WI38 (cell line): Measurements from ENCODE around the gene UNCX.

ENCODE experiments used
- H3K4me3 ChIP-seq: 2 replicates; pipeline ENCODE4 v1.5.1; 2011; ENCODE audit warnings: low read depth, mild to moderate bottlenecking, control low read depth, low read length
- CTCF ChIP-seq: IDR thresholded peaks from 2 replicates; pipeline ENCODE4 v1.5.1; 2012; ENCODE audit warnings: low read depth, mild to moderate bottlenecking, control low read depth, low read length

UNCX gene

GRCh38 chr7:1226186-1226901 lies 6.3 kb upstream of the UNCX start:
- H3K4me3 ChIP-seq, result no peak overlapping the region
- TF ChIP-seq CTCF, result no peak

- H3K4me3 ChIP-seq, result no peak overlapping the region
- no peak for TF ChIP-seq CTCF
These were observed 5.4 kb upstream of the UNCX start for GRCh38 chr7:1227071-1227804.

- no peak overlapping the region for H3K4me3 ChIP-seq
- TF ChIP-seq CTCF, result no peak
These were observed 4.7 kb upstream of the UNCX start for GRCh38 chr7:1227814-1228544.

GRCh38 chr7:1228545-1229201 lies 4.0 kb upstream of the UNCX start:
- no peak overlapping the region for H3K4me3 ChIP-seq
- TF ChIP-seq CTCF, result no peak

GRCh38 chr7:1229202-1229947 lies 3.3 kb upstream of the UNCX start:
- H3K4me3 ChIP-seq, result no peak overlapping the region
- no peak for TF ChIP-seq CTCF

- no peak overlapping the region for H3K4me3 ChIP-seq
- no peak for TF ChIP-seq CTCF
These were observed 2.7 kb upstream of the UNCX start for GRCh38 chr7:1229956-1230355.
